ENCODE data around the gene RNF38. TPM values are rescaled to one million over a fixed set of nuclear protein-coding genes. Genes with fewer than 3 reads are reported as not detected.

Gene RNF38
- total RNA-seq, 1 donor, result 12.7 TPM

GRCh38 chr9:36288070-36288469 is 112.0 kb downstream of the RNF38 start:
- Histone ChIP-seq H3K36me3 (ENCODE audit: insufficient read depth, low read length) (no peaks in the 10 kb centered on the region), H3K4me1 (ENCODE audit: insufficient read depth, low read length) (no peaks in the 10 kb centered on the region), H3K79me2 (ENCODE audit: insufficient read depth, low read length) (no peaks in the 10 kb centered on the region), H3K27me3 (ENCODE audit: insufficient read depth, low read length) (no peaks in the 10 kb centered on the region), H3K4me3 (ENCODE audit: insufficient read depth, low read length) (no peak overlapping the region), H3K27ac (ENCODE audit: low read depth, low read length) (no peak overlapping the region), H2AFZ (ENCODE audit: low read length) (no peak overlapping the region), H3K4me2 (ENCODE audit: insufficient read depth, low read length) (no peak overlapping the region), H4K20me1 (ENCODE audit: insufficient read depth, low read length) (no peaks in the 10 kb centered on the region), H3K9me3 (ENCODE audit: low read depth, low read length) (no peaks in the 10 kb centered on the region)
- no peak for TF ChIP-seq CTCF (IDR thresholded peaks at IDR 0.05; ENCODE audit: extremely low read depth, low read depth, low read length)
- DNase-seq (ENCODE audit: insufficient read length, low spot score, missing footprints), result no peak

Other genes with a start within 250 kb of the RNF38 start
- gene CCIN, start 230.9 kb downstream of the RNF38 start, total RNA-seq, result 1.2 and 2.2 TPM in 2 replicates
- gene CLTA, start 209.3 kb downstream of the RNF38 start, total RNA-seq, result 253 and 262 TPM in 2 replicates
- gene GNE, start 141.8 kb downstream of the RNF38 start, total RNA-seq, result 25.3 TPM in 2 replicates
- gene MELK, start 172.6 kb upstream of the RNF38 start, total RNA-seq, result 8.3 and 9.4 TPM in 2 replicates

Data from osteoblast (primary cell).